ENCODE measurements around the gene ASB10.

DNA sequence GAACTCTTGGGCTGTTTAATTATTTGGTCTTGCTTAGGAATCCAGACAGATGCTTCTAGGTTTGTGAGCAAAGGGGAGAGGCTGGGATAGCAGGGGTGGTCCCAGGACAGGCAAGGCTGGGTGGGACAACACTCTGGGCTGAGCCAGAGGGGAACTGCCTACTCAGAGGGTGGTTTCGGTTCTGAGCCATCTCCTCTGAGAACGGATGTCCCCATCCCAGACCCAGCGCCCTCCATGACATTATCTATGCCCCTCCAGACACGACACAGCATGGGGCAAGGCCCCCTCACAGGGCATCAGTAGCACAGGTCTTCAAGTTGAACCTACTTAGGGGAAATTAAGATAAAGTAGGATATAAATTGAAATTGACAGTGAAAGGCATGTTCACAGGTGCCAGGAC lies 7.1 kb downstream of the ASB10 start:
- no peak for TF ChIP-seq EP300 (IDR thresholded peaks at IDR 0.05; ENCODE audit: borderline replicate concordance in 1 of 2, low read depth in 1 of 2, low read length in 1 of 2)
- TF ChIP-seq, protein P1, sequence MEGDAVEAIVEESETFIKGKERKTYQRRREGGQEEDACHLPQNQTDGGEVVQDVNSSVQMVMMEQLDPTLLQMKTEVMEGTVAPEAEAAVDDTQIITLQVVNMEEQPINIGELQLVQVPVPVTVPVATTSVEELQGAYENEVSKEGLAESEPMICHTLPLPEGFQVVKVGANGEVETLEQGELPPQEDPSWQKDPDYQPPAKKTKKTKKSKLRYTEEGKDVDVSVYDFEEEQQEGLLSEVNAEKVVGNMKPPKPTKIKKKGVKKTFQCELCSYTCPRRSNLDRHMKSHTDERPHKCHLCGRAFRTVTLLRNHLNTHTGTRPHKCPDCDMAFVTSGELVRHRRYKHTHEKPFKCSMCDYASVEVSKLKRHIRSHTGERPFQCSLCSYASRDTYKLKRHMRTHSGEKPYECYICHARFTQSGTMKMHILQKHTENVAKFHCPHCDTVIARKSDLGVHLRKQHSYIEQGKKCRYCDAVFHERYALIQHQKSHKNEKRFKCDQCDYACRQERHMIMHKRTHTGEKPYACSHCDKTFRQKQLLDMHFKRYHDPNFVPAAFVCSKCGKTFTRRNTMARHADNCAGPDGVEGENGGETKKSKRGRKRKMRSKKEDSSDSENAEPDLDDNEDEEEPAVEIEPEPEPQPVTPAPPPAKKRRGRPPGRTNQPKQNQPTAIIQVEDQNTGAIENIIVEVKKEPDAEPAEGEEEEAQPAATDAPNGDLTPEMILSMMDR (IDR thresholded peaks at IDR 0.05), result no peak
- no peak for TF ChIP-seq JUND (IDR thresholded peaks at IDR 0.05)
- no peak for TF ChIP-seq GABPA (IDR thresholded peaks at IDR 0.05; ENCODE audit: low read depth)
- no peak for TF ChIP-seq POLR2AphosphoS5 (IDR thresholded peaks at IDR 0.05; ENCODE audit: low read depth, low read length)
- TF ChIP-seq, protein P2, sequence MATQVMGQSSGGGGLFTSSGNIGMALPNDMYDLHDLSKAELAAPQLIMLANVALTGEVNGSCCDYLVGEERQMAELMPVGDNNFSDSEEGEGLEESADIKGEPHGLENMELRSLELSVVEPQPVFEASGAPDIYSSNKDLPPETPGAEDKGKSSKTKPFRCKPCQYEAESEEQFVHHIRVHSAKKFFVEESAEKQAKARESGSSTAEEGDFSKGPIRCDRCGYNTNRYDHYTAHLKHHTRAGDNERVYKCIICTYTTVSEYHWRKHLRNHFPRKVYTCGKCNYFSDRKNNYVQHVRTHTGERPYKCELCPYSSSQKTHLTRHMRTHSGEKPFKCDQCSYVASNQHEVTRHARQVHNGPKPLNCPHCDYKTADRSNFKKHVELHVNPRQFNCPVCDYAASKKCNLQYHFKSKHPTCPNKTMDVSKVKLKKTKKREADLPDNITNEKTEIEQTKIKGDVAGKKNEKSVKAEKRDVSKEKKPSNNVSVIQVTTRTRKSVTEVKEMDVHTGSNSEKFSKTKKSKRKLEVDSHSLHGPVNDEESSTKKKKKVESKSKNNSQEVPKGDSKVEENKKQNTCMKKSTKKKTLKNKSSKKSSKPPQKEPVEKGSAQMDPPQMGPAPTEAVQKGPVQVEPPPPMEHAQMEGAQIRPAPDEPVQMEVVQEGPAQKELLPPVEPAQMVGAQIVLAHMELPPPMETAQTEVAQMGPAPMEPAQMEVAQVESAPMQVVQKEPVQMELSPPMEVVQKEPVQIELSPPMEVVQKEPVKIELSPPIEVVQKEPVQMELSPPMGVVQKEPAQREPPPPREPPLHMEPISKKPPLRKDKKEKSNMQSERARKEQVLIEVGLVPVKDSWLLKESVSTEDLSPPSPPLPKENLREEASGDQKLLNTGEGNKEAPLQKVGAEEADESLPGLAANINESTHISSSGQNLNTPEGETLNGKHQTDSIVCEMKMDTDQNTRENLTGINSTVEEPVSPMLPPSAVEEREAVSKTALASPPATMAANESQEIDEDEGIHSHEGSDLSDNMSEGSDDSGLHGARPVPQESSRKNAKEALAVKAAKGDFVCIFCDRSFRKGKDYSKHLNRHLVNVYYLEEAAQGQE (IDR thresholded peaks at IDR 0.05; ENCODE audit: low read depth, low read length), result no peak
- no peak for TF ChIP-seq SMC3 (IDR thresholded peaks at IDR 0.05; ENCODE audit: low read depth, low read length)
- no peak for TF ChIP-seq MXI1 (IDR thresholded peaks at IDR 0.05; ENCODE audit: low read depth, low read length)
- TF ChIP-seq, protein P3, sequence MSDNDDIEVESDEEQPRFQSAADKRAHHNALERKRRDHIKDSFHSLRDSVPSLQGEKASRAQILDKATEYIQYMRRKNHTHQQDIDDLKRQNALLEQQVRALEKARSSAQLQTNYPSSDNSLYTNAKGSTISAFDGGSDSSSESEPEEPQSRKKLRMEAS (IDR thresholded peaks at IDR 0.05; ENCODE audit: low read depth), result no peak
- no peak for TF ChIP-seq EZH2phosphoT487 (IDR thresholded peaks at IDR 0.05; ENCODE audit: borderline replicate concordance, low read depth)
